GM23248 (cell line): ENCODE data around the gene NT5M. TPM values are rescaled to one million over a fixed set of nuclear protein-coding genes. Genes with fewer than 3 reads are reported as not detected.

Source experiments
- DNase-seq: peaks from one replicate; pipeline ENCODE4 v3.0.0-alpha.2; 2015
- H2AFZ ChIP-seq: fragments of 200-600 bp; sonication (generic); 2 replicates; pipeline ENCODE4 v1.6.1; 2016; ENCODE audit warnings: antibody characterized with exemption
- H3F3A ChIP-seq: fragments of 200-600 bp; sonication (generic); 2 replicates; pipeline ENCODE4 v1.6.1; 2016; ENCODE audit warnings: mild to moderate bottlenecking, antibody characterized with exemption, mixed run types; ENCODE audit not compliant: insufficient read depth
- H3K27ac ChIP-seq: fragments of 200-600 bp; sonication (generic); 2 replicates; pipeline ENCODE4 v1.5.1; 2016; ENCODE audit warnings: mild to moderate bottlenecking
- H3K27me3 ChIP-seq: fragments of 200-600 bp; sonication (generic); replicated peaks from 2 replicates; pipeline ENCODE4 v1.6.1; 2016; ENCODE audit warnings: mild to moderate bottlenecking; ENCODE audit not compliant: insufficient read depth
- H3K36me3 ChIP-seq: fragments of 200-600 bp; sonication (generic); 2 replicates; pipeline ENCODE4 v1.6.1; 2016; ENCODE audit warnings: low read depth, mild to moderate bottlenecking
- H3K4me1 ChIP-seq: fragments of 200-600 bp; sonication (generic); 2 replicates; pipeline ENCODE4 v1.6.1; 2016; ENCODE audit warnings: mild to moderate bottlenecking; ENCODE audit not compliant: insufficient read depth
- H3K4me2 ChIP-seq: fragments of 200-600 bp; sonication (generic); one replicate; pipeline ENCODE4 v1.6.1; 2016; ENCODE audit warnings: mild to moderate bottlenecking; ENCODE audit not compliant: unreplicated experiment
- H3K4me3 ChIP-seq: fragments of 200-600 bp; sonication (generic); 2 replicates; pipeline ENCODE4 v1.5.1; 2016; ENCODE audit warnings: mild to moderate bottlenecking
- H3K79me2 ChIP-seq: fragments of 200-600 bp; sonication (generic); 2 replicates; pipeline ENCODE4 v1.6.1; 2016; ENCODE audit warnings: mild to moderate bottlenecking; ENCODE audit not compliant: insufficient read depth
- H3K9ac ChIP-seq: fragments of 200-600 bp; sonication (generic); 2 replicates; pipeline ENCODE4 v1.6.1; 2016; ENCODE audit warnings: mild to moderate bottlenecking
- H3K9me2 ChIP-seq: fragments of 200-600 bp; sonication (generic); 2 replicates; pipeline ENCODE4 v1.6.1; 2016; ENCODE audit warnings: mixed run types, mild to moderate bottlenecking, moderate library complexity; ENCODE audit not compliant: insufficient read depth
- H3K9me3 ChIP-seq: fragments of 200-600 bp; sonication (generic); one replicate; pipeline ENCODE4 v1.6.1; 2017; ENCODE audit warnings: low read depth
- H4K20me1 ChIP-seq: fragments of 200-600 bp; sonication (generic); 2 replicates; pipeline ENCODE4 v1.6.0; 2016; ENCODE audit not compliant: insufficient read depth
- EZH2 ChIP-seq: fragments of 200-600 bp; sonication (generic); IDR thresholded peaks from 2 replicates; pipeline ENCODE4 v1.6.1; 2018; ENCODE audit warnings: antibody characterized with exemption, mild to moderate bottlenecking; ENCODE audit not compliant: insufficient read depth, poor library complexity, severe bottlenecking
- EZH2phosphoT487 ChIP-seq: fragments of 200-600 bp; sonication (generic); IDR thresholded peaks from 2 replicates; pipeline ENCODE4 v1.6.1; 2018; ENCODE audit warnings: antibody characterized with exemption, moderate library complexity, mild to moderate bottlenecking, low read depth; ENCODE audit not compliant: insufficient read depth
- WGBS, 2 experiments: methylation state at CpG; one replicate each; pipeline ENCODE4 v1.1.6; 2015 to 2017; ENCODE audit warnings: low lambda C conversion rate in 2 of 2, low coverage in 1 of 2; ENCODE audit errors: missing lambda C conversion rate in 2 of 2; 5-methylcytosine and 5-hydroxymethylcytosine counted together
- in situ Hi-C: fragments of 300-500 bp; cut with MboI; formaldehyde crosslinking; loops from 2 replicates; pipeline ENCODE4 v1.15.0; 2020
- polyA plus RNA-seq: library from polyadenylated mRNA; unstranded; fragments of >200 nt; fragmentation: Nextera tagmentation; extraction: Ambion mirVana; gene quantifications from 2 replicates; pipeline ENCODE4 v1.2.1, GENCODE V29; 2016
- total RNA-seq: library from RNA; depleted of rRNA; stranded (reverse); fragments of >200 nt; shearing (Covaris generic); gene quantifications from 2 replicates; pipeline ENCODE4 v1.2.3, GENCODE V29; 2014

The NT5M gene
- total and polyA plus RNA-seq, 2 experiments from 2014 or later, result 3.3 to 5.1 TPM

- 74 to 86% methylated on average over 6 of the region's 6 CpGs for WGBS, 2 experiments
- H3K27ac ChIP-seq, result no peak overlapping the region
- H4K20me1 ChIP-seq, result no peaks in the 10 kb centered on the region
- H3K9me2 ChIP-seq, result no peaks in the 10 kb centered on the region
- no peaks in the 10 kb centered on the region for H3K9me3 ChIP-seq
- H2AFZ ChIP-seq, result no peak overlapping the region
- no peaks in the 10 kb centered on the region for H3F3A ChIP-seq
- no peak overlapping the region for H3K4me2 ChIP-seq
- TF ChIP-seq EZH2phosphoT487 (no peak), EZH2 (no peak)
- no peak overlapping the region for H3K9ac ChIP-seq
- no peak overlapping the region for H3K4me3 ChIP-seq
- no peak for DNase-seq
- H3K79me2 ChIP-seq, result no peaks in the 10 kb centered on the region
- no peaks in the 10 kb centered on the region for H3K4me1 ChIP-seq
- H3K27me3 ChIP-seq, result peaks cover 29% of the 10 kb centered on the region
- in situ Hi-C loops, result no loop called here
- no peaks in the 10 kb centered on the region for H3K36me3 ChIP-seq
These were observed 81.1 kb downstream of the NT5M start for GRCh38 chr17:17384291-17384615.

- TF ChIP-seq EZH2phosphoT487 (no peak), EZH2 (no peak)
- Histone ChIP-seq H3K27me3 (peaks cover 29% of the 10 kb centered on the region), H3K9ac (no peak overlapping the region), H3K9me3 (no peaks in the 10 kb centered on the region), H4K20me1 (no peaks in the 10 kb centered on the region), H3K9me2 (no peaks in the 10 kb centered on the region), H3F3A (no peaks in the 10 kb centered on the region), H3K4me2 (no peak overlapping the region), H3K36me3 (no peaks in the 10 kb centered on the region), H2AFZ (no peak overlapping the region), H3K4me3 (no peak overlapping the region), H3K27ac (no peak overlapping the region), H3K4me1 (no peaks in the 10 kb centered on the region), H3K79me2 (no peaks in the 10 kb centered on the region)
- 86 to 88% methylated on average over 8 of the region's 8 CpGs for WGBS, 2 experiments
- in situ Hi-C loops, result no loop called here
- DNase-seq, result no peak
These were observed 81.8 kb downstream of the NT5M start for GRCh38 chr17:17384961-17385360.

GRCh38 chr17:17385491-17385890 lies 82.3 kb downstream of the NT5M start:
- no peaks in the 10 kb centered on the region for H3K36me3 ChIP-seq
- no peaks in the 10 kb centered on the region for H3K4me1 ChIP-seq
- no peak overlapping the region for H3K27ac ChIP-seq
- H3K9ac ChIP-seq, result no peak overlapping the region
- no peak for DNase-seq
- no peak overlapping the region for H3K4me3 ChIP-seq
- H3F3A ChIP-seq, result no peaks in the 10 kb centered on the region
- H3K9me2 ChIP-seq, result no peaks in the 10 kb centered on the region
- in situ Hi-C loops, result no loop called here
- H3K27me3 ChIP-seq, result peaks cover 25% of the 10 kb centered on the region
- H3K9me3 ChIP-seq, result no peaks in the 10 kb centered on the region
- H3K4me2 ChIP-seq, result no peak overlapping the region
- H4K20me1 ChIP-seq, result no peaks in the 10 kb centered on the region
- no peak for TF ChIP-seq EZH2phosphoT487
- TF ChIP-seq EZH2, result no peak
- H2AFZ ChIP-seq, result no peak overlapping the region
- H3K79me2 ChIP-seq, result no peaks in the 10 kb centered on the region
- 84 to 91% methylated on average over 11 of the region's 11 CpGs for WGBS, 2 experiments

- Histone ChIP-seq H3K27me3 (peaks cover 18% of the 10 kb centered on the region), H4K20me1 (no peaks in the 10 kb centered on the region), H3K27ac (no peak overlapping the region), H3K9ac (no peak overlapping the region), H3K4me1 (no peaks in the 10 kb centered on the region), H3K9me3 (no peaks in the 10 kb centered on the region), H3K36me3 (no peaks in the 10 kb centered on the region), H3K4me3 (no peak overlapping the region), H3F3A (no peaks in the 10 kb centered on the region), H3K4me2 (no peak overlapping the region), H3K79me2 (no peaks in the 10 kb centered on the region), H3K9me2 (no peaks in the 10 kb centered on the region), H2AFZ (no peak overlapping the region)
- WGBS, 2 experiments, result 80% methylated on average over 15 of the region's 15 CpGs
- TF ChIP-seq EZH2phosphoT487 (no peak), EZH2 (no peak)
- in situ Hi-C loops, result no loop called here
- DNase-seq, result no peak
These were observed 83.1 kb downstream of the NT5M start for GRCh38 chr17:17386094-17386800.

GRCh38 chr17:17387017-17387497 lies 83.9 kb downstream of the NT5M start:
- no peaks in the 10 kb centered on the region for H3K9me3 ChIP-seq
- no peak overlapping the region for H3K4me3 ChIP-seq
- no peaks in the 10 kb centered on the region for H3K36me3 ChIP-seq
- no peaks in the 10 kb centered on the region for H3K4me1 ChIP-seq
- H3K27ac ChIP-seq, result no peak overlapping the region
- no peak overlapping the region for H3K4me2 ChIP-seq
- no peaks in the 10 kb centered on the region for H4K20me1 ChIP-seq
- H3K9me2 ChIP-seq, result no peaks in the 10 kb centered on the region
- 78 to 87% methylated on average over 7 of the region's 7 CpGs for WGBS, 2 experiments
- H3K9ac ChIP-seq, result no peak overlapping the region
- peaks cover 10% of the 10 kb centered on the region for H3K27me3 ChIP-seq
- DNase-seq, result no peak
- H2AFZ ChIP-seq, result no peak overlapping the region
- H3F3A ChIP-seq, result no peaks in the 10 kb centered on the region
- in situ Hi-C loops, result no loop called here
- H3K79me2 ChIP-seq, result no peaks in the 10 kb centered on the region
- TF ChIP-seq EZH2phosphoT487, result no peak
- TF ChIP-seq EZH2, result no peak
